PC-3 (cell line): ENCODE data around the gene NOL4L.

Experiments
- EZH2 ChIP-seq: fragments of 300-600 bp; sonication (generic); IDR thresholded peaks from one replicate; pipeline ENCODE4 v1.6.1; 2017; ENCODE audit warnings: antibody characterized with exemption, mild to moderate bottlenecking, low read length; ENCODE audit not compliant: unreplicated experiment
- EZH2phosphoT487 ChIP-seq: fragments of 300-600 bp; sonication (generic); IDR thresholded peaks from 2 replicates; pipeline ENCODE4 v1.6.1; 2018; ENCODE audit warnings: mild to moderate bottlenecking, antibody characterized with exemption, low read length, borderline replicate concordance
- TF ChIP-seq, protein P1 (sequence below): fragments of 300-600 bp; sonication (generic); conservative IDR thresholded peaks from 2 replicates; pipeline ENCODE4 v1.5.1; 2017; ENCODE audit warnings: antibody characterized with exemption, low read depth, mild to moderate bottlenecking, low read length

DNA sequence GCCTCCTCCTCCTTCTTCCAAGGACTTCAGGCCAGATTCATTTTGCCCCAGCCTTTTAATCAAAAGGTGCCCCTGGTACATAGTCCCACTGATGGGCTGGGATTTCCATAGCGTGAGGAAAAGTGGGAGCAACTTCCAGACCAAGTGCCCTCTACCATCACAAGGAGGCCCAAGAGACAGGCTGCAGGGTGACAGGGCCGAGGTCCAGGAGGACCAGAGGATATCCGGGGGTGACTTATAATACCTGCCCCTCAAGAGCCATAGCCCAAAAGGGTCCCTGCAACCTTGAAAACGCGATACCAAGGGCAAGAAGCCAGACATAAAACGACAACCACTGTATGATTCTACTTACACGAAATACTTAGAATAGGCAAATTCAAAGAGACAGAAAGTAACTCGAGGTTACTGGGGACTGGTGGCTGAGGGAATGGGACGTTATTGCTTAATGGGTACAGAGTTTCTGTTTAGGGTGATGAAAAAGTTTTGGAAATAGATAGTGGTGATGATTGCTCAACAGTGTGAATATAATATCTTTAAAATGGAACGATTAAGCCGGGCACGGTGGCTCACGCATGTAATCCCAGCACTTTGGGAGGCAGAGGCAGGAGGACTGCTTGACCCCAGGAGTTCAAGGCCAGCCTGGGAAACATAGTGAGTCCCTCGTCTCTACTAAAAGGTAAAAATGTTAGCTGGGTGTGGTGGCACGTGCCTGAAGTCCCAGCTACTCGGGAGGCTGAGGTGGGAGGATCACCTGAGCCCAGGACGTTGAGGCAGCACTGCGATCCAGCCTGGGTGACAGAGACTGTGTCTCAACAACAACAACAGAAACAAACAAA, 71.9 kb downstream of the NOL4L start:
- TF ChIP-seq, protein P1, sequence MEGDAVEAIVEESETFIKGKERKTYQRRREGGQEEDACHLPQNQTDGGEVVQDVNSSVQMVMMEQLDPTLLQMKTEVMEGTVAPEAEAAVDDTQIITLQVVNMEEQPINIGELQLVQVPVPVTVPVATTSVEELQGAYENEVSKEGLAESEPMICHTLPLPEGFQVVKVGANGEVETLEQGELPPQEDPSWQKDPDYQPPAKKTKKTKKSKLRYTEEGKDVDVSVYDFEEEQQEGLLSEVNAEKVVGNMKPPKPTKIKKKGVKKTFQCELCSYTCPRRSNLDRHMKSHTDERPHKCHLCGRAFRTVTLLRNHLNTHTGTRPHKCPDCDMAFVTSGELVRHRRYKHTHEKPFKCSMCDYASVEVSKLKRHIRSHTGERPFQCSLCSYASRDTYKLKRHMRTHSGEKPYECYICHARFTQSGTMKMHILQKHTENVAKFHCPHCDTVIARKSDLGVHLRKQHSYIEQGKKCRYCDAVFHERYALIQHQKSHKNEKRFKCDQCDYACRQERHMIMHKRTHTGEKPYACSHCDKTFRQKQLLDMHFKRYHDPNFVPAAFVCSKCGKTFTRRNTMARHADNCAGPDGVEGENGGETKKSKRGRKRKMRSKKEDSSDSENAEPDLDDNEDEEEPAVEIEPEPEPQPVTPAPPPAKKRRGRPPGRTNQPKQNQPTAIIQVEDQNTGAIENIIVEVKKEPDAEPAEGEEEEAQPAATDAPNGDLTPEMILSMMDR = no peak
- no peak for TF ChIP-seq EZH2
- TF ChIP-seq EZH2phosphoT487 = no peak
